NCI-H1694 (cell line): Measurements from ENCODE around the gene ATXN7L1.
A peak's percentile ranks its signal among the peaks of the same experiment; 100 is the strongest.
"Not testable (repeated sequence)": the region's sequence is repeated elsewhere in the genome, so short reads cannot be mapped to it uniquely, and the experiment has no call there.

Source experiments
- DNase-seq: peaks from one replicate; lab custom pipeline; 2025; lab: John Stamatoyannopoulos, UW

The ATXN7L1 gene

DNA sequence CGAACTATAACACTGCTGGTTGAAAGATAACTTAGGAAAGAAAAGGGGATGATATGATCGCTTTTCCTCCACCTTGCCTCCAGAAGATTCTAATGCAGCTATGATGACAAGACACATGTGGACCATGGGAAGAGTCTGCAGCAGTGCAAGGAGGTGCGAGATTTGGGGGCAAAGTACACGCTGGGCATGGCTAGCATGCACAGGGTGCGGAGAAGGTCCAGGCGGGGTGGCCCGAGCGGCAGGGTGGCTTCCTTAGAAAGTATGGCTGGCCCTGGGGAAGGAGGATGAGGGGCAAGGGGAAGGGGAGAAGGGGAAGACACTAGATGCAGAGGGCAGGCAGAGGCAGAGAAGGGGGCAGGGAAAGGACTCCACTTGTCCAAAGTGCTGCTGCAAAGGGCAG is 15.6 kb downstream of the ATXN7L1 start:
- no peak for DNase-seq

DNA sequence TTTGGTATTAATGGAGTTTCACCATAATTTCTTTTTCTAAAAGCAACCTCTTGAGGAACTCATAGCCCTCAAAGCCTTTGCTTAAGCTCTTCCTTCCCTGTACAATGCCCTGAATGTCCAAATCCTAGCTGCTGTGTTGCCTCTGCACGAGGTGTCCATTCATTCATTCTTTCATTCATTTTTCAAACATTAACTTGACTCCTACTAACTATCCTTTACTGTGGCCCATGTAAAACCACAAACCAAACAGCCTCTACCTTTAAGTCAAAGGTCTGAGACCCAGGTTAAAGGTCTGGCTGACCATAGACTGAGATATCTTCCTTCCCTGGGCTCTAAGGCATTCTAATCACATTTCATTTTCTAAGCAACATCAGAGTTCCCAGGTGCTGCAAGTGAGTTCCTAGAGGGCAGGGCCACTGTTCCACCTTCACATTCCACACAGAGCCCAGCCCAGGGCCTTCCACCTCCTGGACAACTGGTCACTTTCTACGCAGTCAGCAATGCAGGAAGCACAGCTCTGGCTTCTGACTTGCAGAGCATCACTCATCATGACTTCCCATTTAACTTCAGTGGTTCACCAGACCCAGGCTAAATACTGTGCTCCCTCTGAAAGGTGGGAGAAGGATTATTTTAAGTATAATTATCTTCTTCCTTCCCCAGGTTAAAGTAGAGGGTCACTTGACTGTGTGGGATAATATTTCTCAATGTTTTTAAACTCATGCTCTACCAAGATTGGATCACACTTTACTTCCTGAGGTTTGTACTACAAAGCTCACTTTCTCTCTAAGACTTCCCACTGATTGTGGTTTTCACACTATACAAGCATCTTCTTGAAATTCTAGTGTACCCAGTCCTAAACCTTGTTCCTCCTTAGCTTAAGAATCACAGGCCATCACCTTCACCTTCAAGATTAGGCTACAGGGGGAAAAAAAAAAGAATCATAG is 19.1 kb downstream of the ATXN7L1 start:
- DNase-seq: no peak

DNA sequence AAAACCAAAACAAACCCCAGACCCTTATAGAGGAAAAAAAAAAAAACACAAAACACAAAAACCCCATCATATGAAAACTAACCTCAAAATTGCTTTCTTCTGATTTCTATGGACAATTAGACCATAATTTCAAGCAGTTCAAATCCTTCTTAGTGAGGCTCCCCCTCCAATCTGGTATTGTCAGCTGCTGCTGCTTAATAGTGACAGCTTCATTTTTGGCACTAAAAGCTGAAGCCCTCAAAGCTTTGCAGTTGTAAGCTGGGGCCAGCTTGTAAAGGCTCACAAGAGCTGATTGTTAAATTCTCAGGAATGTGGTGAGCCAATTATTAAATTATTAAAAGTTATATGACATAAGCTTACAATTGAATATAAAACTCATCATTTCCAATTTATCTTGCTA is 21.9 kb downstream of the ATXN7L1 start:
- peak; percentile 69 for DNase-seq

DNA sequence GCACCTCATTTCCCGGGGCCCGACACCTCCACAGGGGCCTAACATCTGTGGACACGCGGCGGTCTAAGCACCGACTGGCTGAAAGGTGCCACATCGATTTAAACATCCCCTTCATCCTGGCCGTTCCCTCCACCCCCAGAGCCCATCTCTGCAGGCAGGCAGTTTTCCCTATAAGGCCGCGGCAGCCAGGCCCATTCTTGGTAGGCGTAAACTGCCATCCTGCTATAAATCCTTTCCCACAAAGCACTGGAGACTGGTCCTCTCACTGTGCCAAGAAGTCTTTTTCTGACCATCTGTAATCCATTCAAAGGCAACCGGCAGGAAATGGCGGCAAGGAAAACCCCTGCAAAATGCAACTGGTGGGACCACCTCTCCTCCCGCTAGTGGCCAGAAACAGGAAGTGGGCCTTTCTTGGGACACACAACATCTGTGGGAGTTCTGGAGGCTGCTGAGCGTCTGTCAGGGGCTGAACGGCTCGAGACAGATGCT is 22.4 kb downstream of the ATXN7L1 start:
- DNase-seq: peak; percentile 69

DNA sequence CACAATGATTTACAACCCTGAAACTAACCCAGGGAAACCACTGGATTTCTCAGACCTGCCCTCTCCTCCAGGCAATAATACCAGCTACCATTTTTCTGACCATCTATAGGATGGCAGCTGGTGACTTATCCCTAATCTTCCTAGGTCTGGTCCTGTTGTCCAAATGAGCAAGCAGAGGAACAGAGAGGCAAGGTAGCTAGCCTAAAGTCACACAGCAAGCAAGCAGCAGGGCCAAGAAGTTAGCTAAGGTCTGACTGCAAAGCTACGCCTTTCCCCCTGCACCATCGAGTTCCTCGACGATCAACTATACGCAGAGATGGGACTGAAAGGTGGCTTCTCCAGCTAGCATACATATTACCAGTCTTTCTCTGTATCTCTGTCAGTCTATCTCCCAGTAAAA is 25.3 kb downstream of the ATXN7L1 start:
- no peak for DNase-seq

DNA sequence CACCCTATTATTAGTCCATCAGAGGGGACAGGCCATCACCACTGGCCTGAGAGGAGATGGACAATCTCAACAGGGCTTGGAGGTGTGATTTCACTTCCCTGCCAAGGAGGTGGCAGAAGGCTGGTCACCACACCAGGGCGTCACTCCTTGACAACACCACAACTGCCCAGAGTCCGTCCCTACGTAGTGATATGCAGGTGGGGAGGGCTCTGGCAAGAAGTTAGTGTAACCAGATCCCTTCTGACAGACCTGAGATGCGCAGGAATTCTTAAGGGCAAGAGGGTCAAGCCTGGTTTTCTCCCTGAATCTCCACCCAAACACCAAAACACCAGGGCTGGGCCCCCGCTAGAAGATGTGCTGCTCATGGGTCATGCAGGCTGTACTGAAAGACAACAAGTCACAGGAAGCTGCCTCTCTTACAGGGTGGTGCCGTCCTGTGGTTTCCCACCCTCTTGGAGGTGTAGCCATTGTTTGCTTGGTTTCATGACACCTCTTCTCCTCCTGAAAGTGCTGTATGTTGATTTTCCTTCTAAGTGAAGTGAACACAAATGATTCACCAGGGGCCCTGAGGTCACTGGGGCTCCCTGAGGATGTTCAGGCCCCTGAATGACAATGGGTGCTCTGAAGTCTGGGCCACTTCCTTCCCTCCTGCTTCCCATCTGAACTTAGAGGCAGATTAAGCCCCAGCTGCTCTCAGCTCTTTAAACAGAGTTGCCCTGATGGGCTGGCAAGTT is 27.1 kb downstream of the ATXN7L1 start:
- DNase-seq: no peak

DNA sequence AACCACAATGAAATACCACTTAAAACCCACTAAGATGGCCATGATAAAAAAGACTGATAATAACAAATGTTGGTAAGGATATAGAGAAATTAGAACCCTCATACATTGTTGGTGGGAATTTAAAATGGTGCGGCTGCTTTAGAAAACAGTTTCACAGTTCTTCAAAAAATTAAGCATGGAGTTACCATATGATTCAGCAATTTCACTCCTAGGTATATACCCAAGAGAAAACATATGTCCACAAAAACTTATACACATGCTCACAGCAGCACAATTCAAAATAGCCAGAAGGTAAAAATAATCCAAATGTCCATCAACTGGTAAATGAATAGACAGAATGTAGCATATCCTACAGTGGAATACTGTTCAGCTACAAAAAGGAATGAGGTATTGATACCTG is 30.0 kb downstream of the ATXN7L1 start:
- DNase-seq: no peak

DNA sequence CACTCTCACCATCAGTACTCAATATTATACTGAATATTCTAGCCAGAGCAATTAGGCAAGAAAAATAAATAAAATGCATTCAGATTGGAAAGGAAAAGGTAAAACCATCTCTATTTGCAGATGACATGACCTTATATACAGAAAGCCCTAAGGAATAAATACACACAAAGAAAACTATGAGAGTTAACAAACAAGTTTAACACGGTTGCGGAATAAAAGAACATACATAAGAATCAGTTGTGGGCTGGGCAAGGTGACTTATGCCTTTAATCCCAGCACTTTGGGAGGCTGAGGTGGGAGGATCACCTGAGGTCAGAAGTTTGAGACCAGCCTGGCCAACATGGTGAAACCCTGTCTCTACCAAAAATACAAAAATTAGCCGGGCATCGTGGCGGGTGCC is 31.7 kb downstream of the ATXN7L1 start:
- DNase-seq: not testable (repeated sequence)

DNA sequence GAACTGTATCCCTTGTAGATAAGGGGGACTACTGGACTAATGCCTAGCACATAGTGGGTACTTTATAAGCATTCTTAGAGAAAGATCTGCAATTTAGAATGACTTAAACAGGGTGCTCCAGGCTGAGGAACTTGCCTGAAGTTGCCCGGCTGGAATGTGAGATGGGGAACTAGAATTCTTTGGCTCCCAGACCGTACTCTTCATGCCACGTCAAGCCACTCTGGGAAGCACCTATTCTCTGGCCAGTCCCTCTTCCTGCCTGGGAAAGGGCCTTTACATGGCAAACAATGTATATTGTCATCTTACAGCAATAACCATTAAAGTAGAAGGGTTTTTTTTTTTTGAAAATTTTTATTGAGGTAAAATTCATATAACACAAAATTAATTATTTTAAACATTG is 34.5 kb downstream of the ATXN7L1 start:
- no peak for DNase-seq

DNA sequence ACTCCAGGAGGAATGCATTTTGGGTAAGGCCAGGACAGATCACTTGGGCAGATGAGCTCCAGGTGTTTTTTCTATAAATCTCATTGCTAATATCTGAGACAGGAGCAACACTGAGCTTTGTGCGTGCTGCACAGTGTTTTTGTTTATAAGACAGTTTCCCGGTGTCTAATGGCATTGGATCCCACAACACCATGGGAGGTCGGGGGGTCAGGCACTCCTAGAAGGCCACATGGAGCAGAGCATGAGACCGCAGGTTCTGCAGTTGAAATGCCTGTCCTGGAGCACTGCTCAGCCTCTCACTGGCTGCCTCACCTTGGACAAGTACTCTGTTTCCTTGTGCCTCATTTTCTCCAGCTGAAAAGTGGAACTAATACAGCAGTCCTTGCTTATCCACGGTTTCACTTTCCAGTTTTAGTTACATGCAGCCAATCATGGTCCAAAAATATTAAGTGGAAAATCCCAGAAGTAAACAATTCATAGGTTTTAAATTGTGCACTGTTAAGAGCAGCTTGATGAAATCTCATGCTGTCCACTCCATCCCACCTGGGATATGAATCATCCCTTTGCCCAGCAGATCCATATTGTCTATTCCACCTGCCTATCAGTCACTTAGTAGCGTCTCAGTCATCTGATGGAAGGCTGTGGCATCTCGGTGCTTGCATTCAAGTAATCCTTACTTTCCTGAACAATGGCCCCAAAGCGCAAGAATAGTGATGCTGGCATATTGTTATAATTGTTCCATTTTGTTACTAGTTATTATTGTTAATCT is 35.2 kb downstream of the ATXN7L1 start:
- DNase-seq: no peak

DNA sequence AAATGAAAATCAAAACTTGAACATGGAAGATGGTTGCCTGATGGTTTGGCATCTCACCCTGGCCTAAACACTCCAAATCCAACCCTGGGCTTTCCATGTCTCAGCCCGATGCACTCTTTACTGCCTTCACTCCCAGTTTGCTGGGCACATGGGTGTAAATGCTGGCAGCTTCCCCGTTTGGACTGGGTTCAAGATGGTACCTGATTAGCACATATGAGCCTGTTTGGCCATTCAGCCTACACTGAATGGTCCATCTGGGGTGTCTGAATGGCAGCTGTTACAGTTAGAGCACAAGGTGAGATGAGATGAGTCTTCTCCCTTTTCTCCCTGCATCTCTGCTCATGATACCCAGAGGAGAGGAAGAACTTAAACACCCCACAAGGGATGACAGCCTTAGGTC is 37.1 kb downstream of the ATXN7L1 start:
- DNase-seq: peak; percentile 59

DNA sequence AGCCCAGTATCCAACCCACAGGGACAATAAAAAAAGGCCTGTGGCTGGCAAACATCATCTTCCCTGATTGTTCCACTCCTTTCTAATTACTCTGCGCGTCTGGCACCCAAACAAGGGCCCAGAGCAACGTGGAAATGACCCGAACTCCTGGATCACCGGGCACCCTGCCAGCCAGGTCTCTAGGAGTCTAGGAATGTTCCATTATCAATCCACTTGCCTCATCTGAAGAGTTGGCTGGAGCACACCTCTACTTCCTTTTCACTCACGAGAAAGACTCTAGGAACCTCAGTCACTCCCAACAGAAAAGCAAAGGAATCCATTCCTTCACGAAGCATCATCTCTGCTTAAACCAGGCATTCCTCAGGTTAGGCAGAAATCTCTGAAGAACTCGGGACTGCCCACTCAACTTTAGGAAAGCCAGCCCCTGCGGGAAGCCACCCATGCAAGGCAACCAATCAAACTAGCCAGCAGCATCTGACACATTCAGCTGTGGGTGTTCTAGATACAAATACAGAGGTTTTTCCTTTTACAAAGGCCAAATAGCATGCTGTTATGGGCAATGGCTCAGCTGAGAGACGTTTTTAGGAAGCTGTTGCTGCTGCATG is 37.7 kb downstream of the ATXN7L1 start:
- DNase-seq: no peak

DNA sequence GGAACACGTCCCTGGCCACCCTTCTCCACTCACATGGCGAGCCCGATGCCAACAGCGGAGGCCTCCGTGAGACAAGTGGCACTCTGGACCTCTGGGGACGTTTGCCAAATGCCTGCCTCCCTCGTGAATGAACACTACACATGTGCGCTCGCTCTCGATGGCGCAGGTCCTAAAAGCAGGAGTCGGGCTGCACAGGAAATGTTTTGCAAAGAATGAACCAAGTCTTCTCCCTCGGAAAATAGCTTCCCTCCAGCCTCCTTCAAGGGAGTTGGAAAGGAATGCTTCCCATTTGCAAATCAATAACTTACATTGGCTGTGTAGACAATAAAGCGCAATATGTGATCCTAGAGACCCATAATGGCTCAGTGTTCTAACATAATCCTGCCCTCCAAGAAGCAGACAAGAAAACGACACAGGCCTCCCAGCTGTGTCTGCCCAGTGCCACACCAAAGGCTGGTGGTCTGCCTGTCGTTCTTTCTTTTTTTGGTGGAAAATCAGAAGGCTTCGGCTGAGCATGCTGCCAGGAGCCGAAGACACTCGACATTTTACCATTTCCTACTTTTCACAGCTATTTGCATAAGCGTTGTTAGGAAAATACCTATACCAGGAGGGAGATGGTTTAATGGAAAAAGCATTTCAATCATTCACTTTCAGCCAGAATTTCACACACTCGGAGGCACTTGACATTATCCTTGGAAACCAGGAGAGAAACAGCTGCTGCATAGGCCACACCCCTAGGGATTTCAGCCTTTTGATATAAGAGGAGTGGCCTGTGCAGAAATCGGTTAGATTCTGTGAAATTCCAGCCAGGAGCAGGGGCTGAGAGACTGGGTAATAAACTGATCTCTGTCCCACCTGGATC is 38.4 kb downstream of the ATXN7L1 start:
- DNase-seq: peak; percentile 62

DNA sequence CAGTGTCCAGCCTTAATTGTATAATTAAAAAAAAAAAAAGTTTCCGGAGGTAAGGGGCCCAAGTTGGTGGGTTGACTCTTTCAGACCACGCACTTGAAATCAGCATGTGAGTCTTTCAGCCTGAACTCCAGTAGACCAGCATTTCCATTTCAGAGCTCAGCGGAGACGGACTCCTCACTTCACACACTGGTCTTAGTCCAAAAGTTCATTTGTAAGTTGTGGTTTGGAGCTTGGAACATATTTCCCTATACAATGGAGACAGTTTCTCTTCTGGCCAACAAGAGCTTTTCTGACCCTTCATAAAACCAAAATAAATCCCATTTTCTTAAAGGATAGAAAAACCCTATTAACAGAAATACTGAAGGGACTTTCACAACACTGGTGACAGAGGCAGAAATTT is 41.0 kb downstream of the ATXN7L1 start:
- DNase-seq: no peak

DNA sequence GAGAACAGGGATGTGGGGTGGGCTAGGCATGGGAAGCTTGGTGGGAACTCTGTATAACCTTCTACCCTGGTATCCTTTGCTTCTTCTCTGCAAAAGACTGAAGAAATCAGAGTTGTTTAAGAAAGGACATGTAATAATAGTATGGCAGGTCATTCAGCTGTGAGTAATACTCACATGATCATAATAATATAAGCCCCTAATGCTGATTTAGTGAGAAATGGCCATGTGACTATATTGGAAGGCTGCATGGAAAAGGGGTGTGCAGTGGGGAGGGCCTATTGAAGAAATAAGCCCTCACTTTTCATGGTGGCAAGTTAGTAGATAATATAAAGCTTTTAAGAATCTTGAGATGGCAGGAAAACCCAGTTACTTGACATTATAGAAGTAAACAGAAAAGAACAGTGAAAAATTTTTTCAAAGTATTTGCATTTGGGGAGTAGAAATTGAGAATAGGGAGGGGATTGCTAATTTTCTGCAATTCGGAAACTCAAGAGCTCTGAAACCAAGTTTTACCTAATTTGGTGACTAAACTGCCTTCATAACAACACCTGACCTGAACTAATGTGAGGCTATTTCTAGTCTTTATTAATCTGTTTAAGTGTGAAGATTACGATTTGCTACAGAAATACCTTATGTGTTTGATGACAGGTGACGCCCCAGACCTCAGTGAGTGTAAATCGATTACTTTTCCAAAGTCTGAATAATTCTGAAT is 44.4 kb downstream of the ATXN7L1 start:
- DNase-seq: no peak

DNA sequence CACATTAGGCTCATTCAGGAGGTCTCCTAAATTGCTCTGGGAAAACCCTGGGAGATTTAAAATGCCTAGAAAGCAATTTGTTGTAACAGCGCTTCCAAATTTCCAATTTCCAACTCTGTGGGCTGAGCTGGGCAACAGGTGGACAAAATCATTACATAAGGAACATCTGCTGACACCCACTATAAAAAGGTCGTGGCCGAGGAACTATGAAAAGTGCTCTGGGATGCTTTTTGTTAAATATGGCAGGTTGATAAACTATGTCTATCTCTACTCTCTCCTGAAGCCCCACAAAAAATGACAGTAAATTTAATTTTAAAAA is 45.1 kb downstream of the ATXN7L1 start:
- no peak for DNase-seq

DNA sequence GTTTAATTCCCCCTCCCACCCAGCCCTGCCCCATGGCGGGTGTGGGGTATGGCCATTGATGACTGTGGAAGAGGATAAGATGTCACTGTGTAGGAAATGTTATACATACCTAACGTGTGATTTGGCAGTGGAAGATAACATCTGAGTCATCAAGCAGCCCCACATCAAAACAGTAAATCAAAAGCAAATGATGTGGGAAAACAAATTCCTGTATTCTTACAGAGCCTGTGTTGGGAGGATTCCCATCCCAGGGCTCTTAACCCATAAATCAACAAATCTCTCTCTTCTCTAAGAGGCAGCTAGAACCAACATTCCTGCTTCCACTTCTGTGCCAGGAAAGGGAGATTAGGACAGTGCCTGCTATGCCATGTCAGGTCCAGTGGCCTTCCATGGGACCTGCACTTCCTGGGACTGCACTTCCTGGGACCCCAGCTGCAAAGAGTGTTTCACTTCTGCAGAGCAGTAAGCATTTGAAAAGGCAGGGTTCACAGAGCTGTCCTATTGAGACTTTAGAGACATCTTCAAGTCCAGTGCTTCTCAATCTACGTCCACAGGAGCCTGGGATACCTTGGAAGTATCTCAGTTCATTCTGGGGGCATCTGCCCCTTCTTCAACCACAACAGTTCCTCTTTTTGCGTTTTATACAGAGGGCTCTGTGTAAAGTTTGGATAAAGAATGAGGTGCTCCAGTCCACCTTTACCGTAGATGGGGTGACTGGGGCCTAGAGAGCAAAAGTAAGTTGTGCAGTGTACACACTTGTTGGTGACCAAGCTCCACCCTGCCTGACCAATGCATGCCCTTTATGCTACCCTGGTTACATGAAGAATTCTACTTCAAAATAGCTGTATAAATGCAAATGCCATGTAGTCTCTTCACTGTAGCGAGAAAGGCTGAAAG is 45.7 kb downstream of the ATXN7L1 start:
- no peak for DNase-seq

DNA sequence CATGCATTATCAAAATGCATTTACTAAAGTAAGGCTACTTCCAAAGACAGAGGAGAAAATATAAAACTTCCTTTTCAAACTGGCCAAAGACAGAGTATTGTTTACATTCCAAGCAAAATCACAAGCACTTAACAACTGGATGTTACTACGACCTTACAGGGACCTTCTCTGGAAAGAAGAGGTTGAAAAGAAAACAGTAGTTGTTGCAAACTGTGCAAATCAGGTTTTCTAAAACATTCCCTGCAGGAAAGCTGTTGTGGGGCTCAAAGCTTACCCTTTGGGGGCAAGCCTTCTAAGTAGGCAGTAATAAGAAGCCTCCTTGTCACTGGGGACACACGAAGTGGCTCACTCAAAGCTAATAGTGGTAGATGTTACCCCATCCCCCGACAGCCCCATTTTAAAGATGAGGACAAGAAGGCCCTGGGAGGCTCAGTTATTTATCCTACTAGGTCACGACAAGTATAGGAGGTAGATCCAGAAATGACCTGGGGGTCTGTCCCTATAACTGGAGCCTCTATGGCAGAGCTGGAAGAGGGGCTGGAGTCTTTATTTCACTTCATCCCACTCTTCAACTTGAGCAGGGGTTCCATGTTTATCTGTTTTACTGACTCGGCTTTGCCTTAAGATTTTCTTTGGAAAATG is 46.6 kb downstream of the ATXN7L1 start:
- no peak for DNase-seq

DNA sequence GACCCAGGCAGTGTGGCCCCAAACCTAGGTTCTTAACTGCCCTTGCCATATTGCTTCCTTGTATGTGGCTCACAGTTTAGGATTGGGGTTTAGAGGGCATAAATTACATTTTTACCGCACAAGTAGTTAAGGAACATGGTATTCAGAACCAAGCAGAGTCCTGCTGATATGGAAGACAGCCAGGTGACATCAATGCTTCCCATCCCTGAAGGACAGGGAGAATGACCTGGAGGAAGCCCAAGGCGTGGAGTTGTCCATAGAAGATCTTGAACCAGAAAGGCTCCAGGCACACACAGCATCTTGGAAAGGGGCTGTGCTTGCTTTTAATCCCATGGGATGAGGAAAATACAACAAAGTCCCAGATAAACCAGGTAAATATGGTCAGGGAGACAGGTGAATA is 48.3 kb downstream of the ATXN7L1 start:
- no peak for DNase-seq
